HFFc6 (cell line): ENCODE data around the gene EFEMP2. TPM values are rescaled to one million over a fixed set of nuclear protein-coding genes. Genes with fewer than 3 reads are reported as not detected.

Experiments used
- DNase-seq: peaks from one replicate; pipeline ENCODE4 v3.0.0-alpha.2; 2018
- H3K27ac Mint-ChIP-seq: 2 replicates; pipeline ENCODE4 v1.8.0; 2020; ENCODE audit warnings: mild to moderate bottlenecking, mixed read lengths
- H3K27me3 Mint-ChIP-seq: 2 replicates; pipeline ENCODE4 v1.8.0; 2021; ENCODE audit warnings: mild to moderate bottlenecking, moderate library complexity, mixed read lengths; ENCODE audit not compliant: insufficient read depth
- H3K36me3 Mint-ChIP-seq: 2 replicates; pipeline ENCODE4 v1.8.0; 2021; ENCODE audit warnings: low read depth, mixed read lengths
- H3K4me1 Mint-ChIP-seq: 2 replicates; pipeline ENCODE4 v1.8.0; 2020; ENCODE audit warnings: low read depth, mixed read lengths
- H3K4me3 Mint-ChIP-seq: 2 replicates; pipeline ENCODE4 v1.8.0; 2020; ENCODE audit warnings: mild to moderate bottlenecking, moderate library complexity, mixed read lengths
- H3K9me3 Mint-ChIP-seq: 2 replicates; pipeline ENCODE4 v1.8.0; 2020; ENCODE audit warnings: mild to moderate bottlenecking, mixed read lengths
- CTCF ChIP-seq: fragments of 200-600 bp; sonication (generic); IDR thresholded peaks from 2 replicates; pipeline ENCODE4 v1.5.0; 2021; ENCODE audit warnings: antibody characterized with exemption, mild to moderate bottlenecking
- total RNA-seq, 6 experiments: library from RNA; stranded (reverse); fragmentation: NEBNext Ultra II Directional; extraction: Animal tissue kit (Norgen Biotek cat#: 25700); gene quantifications; 2 replicates in 1 of 6; 3 replicates in 5 of 6; pipeline ENCODE4 v1.2.3, GENCODE V29; 2021

Gene EFEMP2
- total RNA-seq, 6 experiments from 2014 or later: 318 to 359 (median 329) TPM

- Mint-ChIP-seq H3K4me3 (peak within 1 kb of the TSS; percentile 94), H3K27me3 (peaks cover 4% of the 10 kb centered on the region), H3K9me3 (no peaks in the 10 kb centered on the region), H3K27ac (peak within 1 kb of the TSS; percentile 88), H3K4me1 (peaks cover 48% of the 10 kb centered on the region), H3K36me3 (peaks cover 46% of the 10 kb centered on the region)
- DNase-seq: peak; percentile 97
- no peak for TF ChIP-seq CTCF
Observed at GRCh38 chr11:65919141-65919572, 46.6 kb upstream of the EFEMP2 start, which contains the start of gene DRAP1. Gene DRAP1 (plus strand): TSS chr11:65919426. CDS start chr11:65919502, 76 bp downstream.

- no peak for DNase-seq
- no peaks in the 10 kb centered on the region for H3K9me3 Mint-ChIP-seq
- peaks cover 4% of the 10 kb centered on the region for H3K27me3 Mint-ChIP-seq
- peak within 1 kb of the TSS; percentile 94 for H3K4me3 Mint-ChIP-seq
- no peak for TF ChIP-seq CTCF
- peaks cover 48% of the 10 kb centered on the region for H3K4me1 Mint-ChIP-seq
- H3K27ac Mint-ChIP-seq: peak within 1 kb of the TSS; percentile 88
- peaks cover 44% of the 10 kb centered on the region for H3K36me3 Mint-ChIP-seq
Observed at GRCh38 chr11:65918211-65919140, 45.9 kb upstream of the EFEMP2 start, which contains the start of gene C11orf68. Gene C11orf68 (minus strand): TSS chr11:65919062. CDS start chr11:65919031, 31 bp downstream.

DNA sequence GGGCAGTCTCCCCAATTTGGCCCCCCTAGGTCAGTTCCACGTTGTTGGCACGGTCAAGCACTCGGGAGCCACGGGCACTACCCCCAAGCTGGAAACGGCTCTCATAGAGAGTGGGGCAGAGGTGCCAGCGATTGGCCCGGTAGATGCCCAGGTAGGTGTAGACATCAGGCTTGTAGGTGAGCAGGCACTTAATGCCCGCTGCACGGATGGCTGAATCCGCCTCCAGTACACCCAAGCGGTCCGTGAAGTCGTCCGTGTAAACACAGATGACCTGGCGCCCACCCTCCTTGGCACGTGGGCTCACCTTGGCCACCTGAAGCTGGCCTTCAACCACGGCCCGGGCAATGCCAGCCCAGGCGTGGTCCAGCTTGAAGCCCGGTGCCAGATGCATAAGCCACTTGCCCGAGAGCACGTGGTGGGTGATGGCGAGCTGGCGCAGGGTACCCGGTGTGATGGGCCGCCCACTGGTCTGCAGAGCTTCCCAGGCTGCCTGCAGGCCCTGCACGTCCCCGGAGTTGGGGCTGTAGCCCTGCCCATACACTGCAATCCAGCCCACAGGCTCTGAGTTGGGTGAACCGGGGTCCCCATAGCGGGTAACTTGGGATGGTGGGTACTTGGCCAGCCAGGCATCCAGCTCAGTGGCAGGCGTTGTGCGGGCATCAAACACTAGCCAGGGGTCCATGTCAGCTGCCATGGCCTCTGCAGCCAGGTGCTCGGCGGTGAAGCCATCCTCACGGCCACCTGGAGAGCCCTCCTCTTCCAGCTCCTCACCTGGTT lies 45.0 kb upstream of the EFEMP2 start:
- TF ChIP-seq CTCF: no peak
- no peak for DNase-seq
- H3K4me1 Mint-ChIP-seq: peaks cover 53% of the 10 kb centered on the region
- H3K27ac Mint-ChIP-seq: peak overlapping the region; percentile 99
- H3K27me3 Mint-ChIP-seq: peaks cover 4% of the 10 kb centered on the region
- H3K9me3 Mint-ChIP-seq: no peaks in the 10 kb centered on the region
- peak overlapping the region; percentile 94 for H3K4me3 Mint-ChIP-seq
- peaks cover 36% of the 10 kb centered on the region for H3K36me3 Mint-ChIP-seq

- H3K27ac Mint-ChIP-seq: peak overlapping the region; percentile 99
- H3K9me3 Mint-ChIP-seq: no peaks in the 10 kb centered on the region
- H3K36me3 Mint-ChIP-seq: peaks cover 30% of the 10 kb centered on the region
- peak overlapping the region; percentile 94 for H3K4me3 Mint-ChIP-seq
- H3K4me1 Mint-ChIP-seq: peaks cover 53% of the 10 kb centered on the region
- H3K27me3 Mint-ChIP-seq: peaks cover 2% of the 10 kb centered on the region; the same call in 1 of the 2 replicates
- TF ChIP-seq CTCF: no peak
- DNase-seq: no peak
Observed at GRCh38 chr11:65917077-65917433, 44.5 kb upstream of the EFEMP2 start.

GRCh38 chr11:65916391-65916790 lies 43.8 kb upstream of the EFEMP2 start:
- no peak for TF ChIP-seq CTCF
- peaks cover 2% of the 10 kb centered on the region; the same call in 1 of the 2 replicates for H3K27me3 Mint-ChIP-seq
- peaks cover 28% of the 10 kb centered on the region for H3K36me3 Mint-ChIP-seq
- no peaks in the 10 kb centered on the region for H3K9me3 Mint-ChIP-seq
- peaks cover 57% of the 10 kb centered on the region for H3K4me1 Mint-ChIP-seq
- peak overlapping the region; percentile 99 for H3K27ac Mint-ChIP-seq
- DNase-seq: no peak
- H3K4me3 Mint-ChIP-seq: peak overlapping the region; percentile 94
